HG02852 (cell line): ENCODE data around the gene CDHR4.

Experiments used
- ATAC-seq: cut with Tn5 transposase; IDR thresholded peaks from one replicate; pipeline ENCODE4 v1.9.1; 2021; ENCODE audit warnings: mild to moderate bottlenecking, moderate library complexity; ENCODE audit not compliant: unreplicated experiment

Gene CDHR4

GRCh38 chr3:49745986-49746385, 53.7 kb downstream of the CDHR4 start:
- no peak for ATAC-seq
